ENCODE data around the gene TGFBR1. TPM values are rescaled to one million over a fixed set of nuclear protein-coding genes. Genes with fewer than 3 reads are reported as not detected.

TGFBR1 gene
- total and polyA plus RNA-seq, 2 donors = 17.0 to 19.4 TPM

DNA sequence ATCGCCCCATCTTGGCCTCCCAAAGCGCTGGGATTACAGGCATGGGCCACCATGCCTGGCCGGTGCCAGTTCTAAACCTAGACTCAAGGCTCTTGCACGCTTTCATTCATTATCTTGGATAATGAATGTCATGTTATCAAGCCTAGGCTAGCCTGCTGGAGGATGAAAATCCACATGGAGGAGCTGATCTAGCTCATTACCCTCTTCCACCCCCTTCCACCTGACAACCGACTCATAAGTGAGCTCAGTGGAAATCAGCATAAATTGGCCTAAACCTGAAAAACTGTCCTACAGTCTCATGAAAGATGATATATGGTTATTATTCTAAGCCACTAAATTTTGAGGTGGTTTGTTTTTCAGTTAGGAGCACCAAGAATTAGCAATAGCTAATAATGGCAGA is 3.6 kb upstream of the TGFBR1 start:
- no peaks in the 10 kb centered on the region for H3K36me3 ChIP-seq (ENCODE audit: control insufficient read depth in 2 of 2, insufficient read depth in 2 of 2, low read length in 1 of 2)
- H3K27ac ChIP-seq (ENCODE audit: low read depth in 1 of 2, low read length in 1 of 2) = no peak overlapping the region
- 98% methylated on average over 5 of the region's 5 CpGs for WGBS
- H3K4me1 ChIP-seq (ENCODE audit: control insufficient read depth in 2 of 2, insufficient read depth in 2 of 2, low read length in 2 of 2) = peaks cover 9 to 11% of the 10 kb centered on the region in 2 donors
- H3K27me3 ChIP-seq (ENCODE audit: control insufficient read depth in 2 of 2, insufficient read depth in 1 of 2, low read length in 1 of 2) = peaks cover 5 to 21% of the 10 kb centered on the region in 2 donors
- H3K9me3 ChIP-seq (ENCODE audit: control insufficient read depth in 2 of 2, insufficient read depth in 1 of 2, low read length in 1 of 2) = no peaks in the 10 kb centered on the region
- no peak for DNase-seq (ENCODE audit: low read depth in 6 of 9, low spot score in 9 of 9)
- no peak overlapping the region for H3K4me3 ChIP-seq (ENCODE audit: low read length in 2 of 2)

DNA sequence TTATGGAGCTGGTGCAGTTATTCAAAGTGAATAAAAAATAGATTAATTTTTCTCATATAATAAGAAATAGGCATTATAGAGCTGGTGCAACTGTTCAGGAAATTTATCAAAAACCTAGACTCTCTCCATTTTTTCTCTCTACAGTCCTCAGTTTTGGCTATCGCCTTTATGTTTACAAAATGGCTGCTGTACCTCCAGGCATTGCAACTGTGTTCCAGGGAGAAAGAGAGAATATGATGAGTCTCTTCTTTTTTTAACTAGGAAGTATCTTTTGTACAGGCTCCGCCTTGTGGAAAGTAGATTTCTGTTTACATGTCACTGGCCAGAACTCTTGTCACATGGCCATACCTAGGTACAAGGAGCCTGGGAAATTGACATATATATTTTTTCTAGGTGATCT is 3.1 kb upstream of the TGFBR1 start:
- no peaks in the 10 kb centered on the region for H3K9me3 ChIP-seq (ENCODE audit: control insufficient read depth in 2 of 2, insufficient read depth in 1 of 2, low read length in 1 of 2)
- no peak for DNase-seq (ENCODE audit: low read depth in 6 of 9, low spot score in 9 of 9)
- no peak overlapping the region for H3K27ac ChIP-seq (ENCODE audit: low read depth in 1 of 2, low read length in 1 of 2)
- peaks cover 14 to 16% of the 10 kb centered on the region in 2 donors for H3K4me1 ChIP-seq (ENCODE audit: control insufficient read depth in 2 of 2, insufficient read depth in 2 of 2, low read length in 2 of 2)
- H3K27me3 ChIP-seq (ENCODE audit: control insufficient read depth in 2 of 2, insufficient read depth in 1 of 2, low read length in 1 of 2) = peaks cover 5 to 21% of the 10 kb centered on the region in 2 donors
- WGBS = 97% methylated on average over 2 of the region's 2 CpGs
- no peaks in the 10 kb centered on the region for H3K36me3 ChIP-seq (ENCODE audit: control insufficient read depth in 2 of 2, insufficient read depth in 2 of 2, low read length in 1 of 2)
- no peak overlapping the region for H3K4me3 ChIP-seq (ENCODE audit: low read length in 2 of 2)

DNA sequence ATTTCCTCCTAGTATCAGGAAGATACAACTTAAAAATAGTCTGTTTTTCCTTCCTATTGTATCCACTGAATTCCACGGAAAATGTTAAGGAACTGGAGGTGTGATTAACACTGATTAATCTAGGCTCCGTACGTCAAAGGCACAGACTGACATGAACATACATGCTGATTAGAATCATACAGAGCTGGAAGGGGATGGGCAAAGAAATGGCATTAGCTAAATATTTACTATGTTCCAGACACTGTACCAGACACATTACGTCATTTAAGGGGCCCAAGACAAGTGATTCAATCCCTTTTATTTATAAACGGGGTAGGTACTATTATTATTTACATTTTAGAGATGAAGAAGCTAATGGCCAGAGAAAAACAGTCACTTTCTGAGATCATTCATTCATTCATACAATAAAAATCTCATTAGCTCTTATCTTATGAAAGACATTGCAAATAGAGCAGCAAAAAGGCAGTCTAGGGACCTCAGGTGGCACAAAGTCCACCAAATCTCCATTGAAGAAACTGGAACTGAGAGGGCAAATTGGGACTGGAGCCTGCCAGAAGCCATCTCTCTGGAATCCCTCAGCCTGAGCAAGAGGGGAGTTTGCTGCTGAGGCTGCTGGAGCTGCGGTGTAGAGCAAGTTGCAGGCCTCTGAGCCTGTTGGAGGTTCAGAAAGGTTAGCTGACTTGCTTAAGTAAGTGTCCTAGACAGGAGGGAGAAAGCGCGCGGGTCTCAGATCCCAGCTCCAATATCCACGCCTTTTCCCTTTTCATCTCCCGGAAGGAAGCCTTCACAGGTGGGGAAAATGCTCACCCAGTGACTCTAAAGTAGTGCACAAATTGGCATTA is 1.6 kb upstream of the TGFBR1 start:
- no peaks in the 10 kb centered on the region for H3K36me3 ChIP-seq (ENCODE audit: control insufficient read depth in 2 of 2, insufficient read depth in 2 of 2, low read length in 1 of 2)
- peaks cover 22 to 25% of the 10 kb centered on the region in 2 donors for H3K4me1 ChIP-seq (ENCODE audit: control insufficient read depth in 2 of 2, insufficient read depth in 2 of 2, low read length in 2 of 2)
- H3K27me3 ChIP-seq (ENCODE audit: control insufficient read depth in 2 of 2, insufficient read depth in 1 of 2, low read length in 1 of 2) = peaks cover 5 to 21% of the 10 kb centered on the region in 2 donors
- no peak overlapping the region for H3K27ac ChIP-seq (ENCODE audit: low read depth in 1 of 2, low read length in 1 of 2)
- no peak overlapping the region for H3K4me3 ChIP-seq (ENCODE audit: low read length in 2 of 2)
- 95% methylated on average over 11 of the region's 11 CpGs for WGBS
- no peak for DNase-seq (ENCODE audit: low read depth in 6 of 9, low spot score in 9 of 9)
- H3K9me3 ChIP-seq (ENCODE audit: control insufficient read depth in 2 of 2, insufficient read depth in 1 of 2, low read length in 1 of 2) = no peaks in the 10 kb centered on the region

DNA sequence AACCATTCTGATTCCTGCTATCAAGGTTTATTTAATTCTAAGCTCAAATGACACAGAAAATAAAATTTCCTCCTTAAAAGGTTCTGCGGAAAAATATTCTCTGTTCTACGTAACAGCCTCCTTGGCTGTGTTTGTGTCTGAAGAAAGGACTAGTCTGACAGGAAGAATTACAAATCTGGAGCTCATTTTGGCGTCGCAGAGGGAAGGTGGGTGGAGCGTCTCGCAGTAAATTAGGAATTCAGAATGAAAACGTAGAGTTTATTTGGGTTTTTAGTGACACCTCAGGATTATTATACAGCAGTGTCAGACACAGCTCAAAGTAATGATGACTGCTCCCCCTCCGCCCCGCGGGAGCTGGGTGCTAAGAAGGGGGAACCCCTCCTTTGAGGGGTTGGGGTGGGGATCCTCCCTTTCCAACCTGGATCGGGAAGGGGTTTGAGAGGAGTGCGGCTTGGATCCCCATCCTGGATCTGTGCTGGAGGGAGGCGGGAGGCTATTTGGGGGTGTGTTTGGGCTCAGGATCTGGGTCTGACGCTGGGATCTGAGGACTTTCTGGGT is 933 bp upstream of the TGFBR1 start:
- H3K4me1 ChIP-seq (ENCODE audit: control insufficient read depth in 2 of 2, insufficient read depth in 2 of 2, low read length in 2 of 2) = peaks cover 22 to 25% of the 10 kb centered on the region in 2 donors
- no peaks in the 10 kb centered on the region for H3K9me3 ChIP-seq (ENCODE audit: control insufficient read depth in 2 of 2, insufficient read depth in 1 of 2, low read length in 1 of 2)
- peak overlapping the region; percentile 58 to 87 for H3K4me3 ChIP-seq (ENCODE audit: low read length in 2 of 2)
- 22% methylated on average over 14 of the region's 14 CpGs for WGBS
- no peak for DNase-seq (ENCODE audit: low read depth in 6 of 9, low spot score in 9 of 9)
- H3K27me3 ChIP-seq (ENCODE audit: control insufficient read depth in 2 of 2, insufficient read depth in 1 of 2, low read length in 1 of 2) = peaks cover 5 to 21% of the 10 kb centered on the region in 2 donors
- no peaks in the 10 kb centered on the region for H3K36me3 ChIP-seq (ENCODE audit: control insufficient read depth in 2 of 2, insufficient read depth in 2 of 2, low read length in 1 of 2)
- H3K27ac ChIP-seq (ENCODE audit: low read depth in 1 of 2, low read length in 1 of 2) = peak overlapping the region; percentile 7 to 87

DNA sequence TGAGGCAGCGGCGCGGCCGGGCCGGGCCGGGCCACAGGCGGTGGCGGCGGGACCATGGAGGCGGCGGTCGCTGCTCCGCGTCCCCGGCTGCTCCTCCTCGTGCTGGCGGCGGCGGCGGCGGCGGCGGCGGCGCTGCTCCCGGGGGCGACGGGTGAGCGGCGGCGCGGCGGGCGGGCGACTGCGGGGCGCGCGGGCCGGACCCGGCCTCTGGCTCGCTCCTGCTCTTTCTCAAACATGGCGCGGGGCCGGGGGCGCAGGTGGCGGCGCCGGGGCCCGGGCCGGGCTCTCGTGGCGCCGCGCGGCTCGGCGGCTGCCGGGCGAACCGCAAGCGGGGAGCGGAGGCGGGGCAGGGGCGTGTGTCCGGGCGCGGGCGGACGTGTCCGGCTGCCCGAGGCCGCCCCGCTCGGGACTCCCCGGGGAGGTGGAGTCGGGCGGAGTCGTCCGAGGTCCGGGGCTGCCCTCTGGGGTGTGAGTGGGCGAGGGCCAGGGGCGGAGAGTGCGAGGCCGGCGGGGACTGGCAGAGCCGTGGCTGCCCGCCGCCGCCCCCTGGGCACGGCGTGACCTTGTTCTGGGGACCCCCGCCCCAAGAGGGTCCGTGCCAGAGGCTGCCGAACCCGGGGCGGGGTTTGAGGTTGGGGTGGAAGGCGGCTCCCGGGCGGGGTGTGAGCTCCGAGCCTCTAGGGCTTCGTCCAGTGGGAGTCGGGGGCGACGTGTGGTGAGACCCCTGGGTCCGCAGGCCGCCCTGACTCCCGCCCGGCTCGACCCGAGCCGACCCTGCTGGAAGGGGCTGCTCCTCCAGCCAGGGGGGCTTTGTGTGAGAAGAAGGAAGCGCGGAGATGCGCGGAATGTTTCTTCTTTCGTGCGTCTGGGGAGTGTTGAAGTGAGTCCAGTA is 485 bp downstream of the TGFBR1 start:
- Histone ChIP-seq H3K4me3 (ENCODE audit: low read length in 2 of 2) (peak overlapping the region; percentile 58 to 87), H3K4me1 (ENCODE audit: control insufficient read depth in 2 of 2, insufficient read depth in 2 of 2, low read length in 2 of 2) (peaks cover 22 to 29% of the 10 kb centered on the region in 2 donors), H3K27me3 (ENCODE audit: control insufficient read depth in 2 of 2, insufficient read depth in 1 of 2, low read length in 1 of 2) (peaks cover 5 to 21% of the 10 kb centered on the region in 2 donors), H3K27ac (ENCODE audit: low read depth in 1 of 2, low read length in 1 of 2) (peak overlapping the region in 1 of 2 donors; percentile 89), H3K36me3 (ENCODE audit: control insufficient read depth in 2 of 2, insufficient read depth in 2 of 2, low read length in 1 of 2) (no peaks in the 10 kb centered on the region), H3K9me3 (ENCODE audit: control insufficient read depth in 2 of 2, insufficient read depth in 1 of 2, low read length in 1 of 2) (no peaks in the 10 kb centered on the region)
- under 1% methylated on average over 118 of the region's 118 CpGs for WGBS
- DNase-seq (ENCODE audit: low read depth in 6 of 9, low spot score in 9 of 9) = peak in 4 of 9 donors; percentile 19 to 69 (median 34)

DNA sequence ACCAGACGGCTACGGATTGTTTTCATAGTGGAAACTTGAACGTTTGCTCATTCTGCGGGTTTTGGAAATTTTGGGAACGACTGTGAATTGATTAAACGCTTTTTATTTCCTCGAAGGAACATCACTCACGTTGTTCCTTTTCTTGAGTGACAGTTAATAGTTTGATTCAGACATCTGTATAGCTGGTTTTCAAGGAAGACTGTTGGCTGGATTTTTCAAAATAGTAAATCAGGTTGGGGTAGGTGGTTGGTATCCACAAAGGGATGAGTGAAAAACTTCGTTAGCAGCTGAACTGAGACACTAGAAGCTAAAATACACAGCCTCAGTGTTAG is 1.1 kb downstream of the TGFBR1 start:
- Histone ChIP-seq H3K27me3 (ENCODE audit: control insufficient read depth in 2 of 2, insufficient read depth in 1 of 2, low read length in 1 of 2) (peaks cover 5 to 21% of the 10 kb centered on the region in 2 donors), H3K36me3 (ENCODE audit: control insufficient read depth in 2 of 2, insufficient read depth in 2 of 2, low read length in 1 of 2) (no peaks in the 10 kb centered on the region), H3K27ac (ENCODE audit: low read depth in 1 of 2, low read length in 1 of 2) (no peak overlapping the region), H3K4me1 (ENCODE audit: control insufficient read depth in 2 of 2, insufficient read depth in 2 of 2, low read length in 2 of 2) (peaks cover 22 to 29% of the 10 kb centered on the region in 2 donors), H3K4me3 (ENCODE audit: low read length in 2 of 2) (peak overlapping the region; percentile 58 to 87), H3K9me3 (ENCODE audit: control insufficient read depth in 2 of 2, insufficient read depth in 1 of 2, low read length in 1 of 2) (no peaks in the 10 kb centered on the region)
- DNase-seq (ENCODE audit: low read depth in 6 of 9, low spot score in 9 of 9) = no peak
- WGBS = under 1% methylated on average over 9 of the region's 9 CpGs

DNA sequence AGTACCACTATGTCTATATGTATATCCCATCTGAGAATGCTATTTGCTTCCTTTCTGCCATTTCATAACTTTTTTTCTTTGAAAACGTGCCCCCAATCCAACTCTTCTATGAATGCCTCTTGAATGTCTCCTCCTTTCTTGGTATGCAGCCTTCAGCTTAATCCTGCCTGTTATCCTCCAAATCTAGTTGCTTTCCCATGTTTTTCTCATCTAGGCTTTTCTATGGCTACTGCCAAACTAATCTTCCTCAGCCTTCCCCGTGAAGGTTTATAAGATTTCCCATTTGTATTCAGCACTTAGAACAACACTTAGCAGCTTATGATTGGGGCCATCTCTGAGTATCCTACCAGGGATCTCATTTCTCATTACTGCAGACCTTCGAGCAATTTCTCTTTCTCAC is 2.5 kb downstream of the TGFBR1 start:
- Histone ChIP-seq H3K4me3 (ENCODE audit: low read length in 2 of 2) (no peak overlapping the region), H3K27me3 (ENCODE audit: control insufficient read depth in 2 of 2, insufficient read depth in 1 of 2, low read length in 1 of 2) (peaks cover 5 to 21% of the 10 kb centered on the region in 2 donors), H3K36me3 (ENCODE audit: control insufficient read depth in 2 of 2, insufficient read depth in 2 of 2, low read length in 1 of 2) (no peaks in the 10 kb centered on the region), H3K4me1 (ENCODE audit: control insufficient read depth in 2 of 2, insufficient read depth in 2 of 2, low read length in 2 of 2) (peaks cover 30 to 36% of the 10 kb centered on the region in 2 donors), H3K27ac (ENCODE audit: low read depth in 1 of 2, low read length in 1 of 2) (no peak overlapping the region), H3K9me3 (ENCODE audit: control insufficient read depth in 2 of 2, insufficient read depth in 1 of 2, low read length in 1 of 2) (no peaks in the 10 kb centered on the region)
- no peak for DNase-seq (ENCODE audit: low read depth in 6 of 9, low spot score in 9 of 9)
- 22% methylated on average over 3 of the region's 3 CpGs for WGBS

DNA sequence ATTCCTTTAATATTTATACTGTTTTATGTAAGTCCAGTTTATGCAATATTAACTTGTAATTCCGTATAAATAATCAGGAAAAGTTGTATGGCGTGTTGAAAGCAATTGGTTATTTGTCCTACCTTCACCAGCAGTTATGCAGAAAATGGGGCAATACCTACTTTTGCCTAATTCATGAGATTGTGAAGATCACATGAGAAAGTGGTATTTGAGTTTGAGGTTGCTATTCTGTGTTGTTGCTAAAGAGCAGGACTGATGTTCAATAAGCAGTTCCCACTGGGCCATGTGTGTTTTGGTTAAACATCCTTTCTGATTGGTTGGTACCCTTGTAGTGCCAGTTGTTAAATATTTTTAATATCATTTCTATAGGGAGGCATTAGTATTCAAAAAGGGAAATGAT is 3.2 kb downstream of the TGFBR1 start:
- Histone ChIP-seq H3K4me1 (ENCODE audit: control insufficient read depth in 2 of 2, insufficient read depth in 2 of 2, low read length in 2 of 2) (peaks cover 37 to 43% of the 10 kb centered on the region in 2 donors), H3K9me3 (ENCODE audit: control insufficient read depth in 2 of 2, insufficient read depth in 1 of 2, low read length in 1 of 2) (no peaks in the 10 kb centered on the region), H3K36me3 (ENCODE audit: control insufficient read depth in 2 of 2, insufficient read depth in 2 of 2, low read length in 1 of 2) (no peaks in the 10 kb centered on the region), H3K27me3 (ENCODE audit: control insufficient read depth in 2 of 2, insufficient read depth in 1 of 2, low read length in 1 of 2) (peaks cover 5 to 21% of the 10 kb centered on the region in 2 donors), H3K4me3 (ENCODE audit: low read length in 2 of 2) (no peak overlapping the region), H3K27ac (ENCODE audit: low read depth in 1 of 2, low read length in 1 of 2) (no peak overlapping the region)
- no peak for DNase-seq (ENCODE audit: low read depth in 6 of 9, low spot score in 9 of 9)
- 95% methylated on average over 2 of the region's 2 CpGs for WGBS

Measured in thymus (tissue), 11 donors.